Measurements from ENCODE around the gene BCL7B.

GRCh38 chr7:73539709-73540108 lies 17.8 kb downstream of the BCL7B start:
- TF ChIP-seq CTCF (IDR thresholded peaks at IDR 0.05; ENCODE audit: low read depth, low read length) (no peak), POLR2A (IDR thresholded peaks at IDR 0.05; ENCODE audit: extremely low read depth, insufficient read length) (no peak), MYC (IDR thresholded peaks at IDR 0.05; ENCODE audit: low read depth, low read length) (no peak)
- TF ChIP-seq, protein P1, sequence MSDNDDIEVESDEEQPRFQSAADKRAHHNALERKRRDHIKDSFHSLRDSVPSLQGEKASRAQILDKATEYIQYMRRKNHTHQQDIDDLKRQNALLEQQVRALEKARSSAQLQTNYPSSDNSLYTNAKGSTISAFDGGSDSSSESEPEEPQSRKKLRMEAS (IDR thresholded peaks at IDR 0.05; ENCODE audit: low read depth, low read length), result no peak
